Nephron (organoid): ENCODE measurements around the gene ITPR1.

ENCODE experiments used
- H3K27ac Mint-ChIP-seq, 3 experiments: 2 replicates each; pipeline ENCODE4 v1.8.0; 2020; ENCODE audit warnings: mixed read lengths in 3 of 3, mild to moderate bottlenecking in 2 of 3, moderate library complexity in 1 of 3
- H3K27me3 Mint-ChIP-seq: 2 replicates; pipeline ENCODE4 v1.8.0; 2021; ENCODE audit warnings: low read depth, mild to moderate bottlenecking, moderate library complexity, mixed read lengths
- H3K36me3 Mint-ChIP-seq: 2 replicates; pipeline ENCODE4 v1.8.0; 2020; ENCODE audit warnings: low read depth, mixed read lengths
- H3K4me1 Mint-ChIP-seq: 2 replicates; pipeline ENCODE4 v1.8.0; 2020; ENCODE audit warnings: mixed read lengths
- H3K4me3 Mint-ChIP-seq, 3 experiments: 2 replicates each; pipeline ENCODE4 v1.8.0; 2020; ENCODE audit warnings: mild to moderate bottlenecking in 3 of 3, mixed read lengths in 3 of 3, moderate library complexity in 2 of 3
- H3K9me3 Mint-ChIP-seq: 2 replicates; pipeline ENCODE4 v1.8.0; 2020; ENCODE audit warnings: mixed read lengths
- TF ChIP-seq, protein P1 (sequence below), 3 experiments: fragments of 200-600 bp; sonication (generic); IDR thresholded peaks; one replicate each; pipeline ENCODE4 v1.5.0; 2021; ENCODE audit warnings: antibody characterized with exemption in 3 of 3; ENCODE audit not compliant: unreplicated experiment in 3 of 3

Gene ITPR1

DNA sequence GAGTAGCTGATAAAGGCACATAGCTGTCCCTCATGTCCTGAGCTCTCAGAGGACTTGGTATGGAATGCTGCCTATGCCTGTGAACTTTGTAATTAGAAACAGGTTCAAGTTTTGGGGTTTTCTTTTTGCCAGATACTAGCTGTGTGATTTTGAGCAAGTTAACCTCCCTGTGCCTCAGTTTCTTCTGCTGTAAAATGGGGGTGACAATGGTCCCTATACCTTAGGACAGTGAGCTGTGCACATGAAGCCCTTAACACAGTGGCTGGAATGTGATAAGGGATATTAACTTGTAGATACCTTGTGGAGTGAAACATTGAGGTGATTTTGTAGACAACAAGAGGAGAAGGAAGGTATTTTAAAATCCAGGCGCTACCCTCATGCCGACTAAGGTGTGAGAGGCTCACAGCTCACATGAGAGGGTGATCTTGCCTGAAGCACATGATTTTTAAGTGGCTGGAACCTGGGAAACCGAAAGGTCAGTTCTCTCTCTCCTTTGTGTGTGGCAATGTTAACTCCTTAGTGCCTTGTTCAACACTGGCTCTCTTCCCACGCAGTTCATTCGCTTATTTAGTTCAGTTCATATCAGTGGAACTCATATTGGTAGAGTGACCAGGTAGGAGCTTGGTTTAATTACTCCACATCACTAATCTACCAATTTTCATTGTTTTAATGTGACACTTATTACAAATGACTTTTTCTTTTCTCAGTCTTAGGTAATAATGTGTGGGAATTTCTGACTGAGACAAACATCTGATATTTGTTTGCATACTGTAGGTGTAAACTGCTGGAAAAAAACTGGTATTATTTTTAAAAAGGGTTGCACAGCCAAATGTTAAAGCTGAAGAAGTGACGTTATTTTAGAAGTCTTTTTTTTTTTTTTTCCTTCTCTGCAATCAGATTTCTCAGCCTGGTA lies 236.2 kb downstream of the ITPR1 start:
- no peak overlapping the region for H3K4me3 Mint-ChIP-seq
- no peaks in the 10 kb centered on the region for H3K27me3 Mint-ChIP-seq
- peaks cover 46% of the 10 kb centered on the region for H3K4me1 Mint-ChIP-seq
- no peaks in the 10 kb centered on the region for H3K9me3 Mint-ChIP-seq
- TF ChIP-seq, protein P1, sequence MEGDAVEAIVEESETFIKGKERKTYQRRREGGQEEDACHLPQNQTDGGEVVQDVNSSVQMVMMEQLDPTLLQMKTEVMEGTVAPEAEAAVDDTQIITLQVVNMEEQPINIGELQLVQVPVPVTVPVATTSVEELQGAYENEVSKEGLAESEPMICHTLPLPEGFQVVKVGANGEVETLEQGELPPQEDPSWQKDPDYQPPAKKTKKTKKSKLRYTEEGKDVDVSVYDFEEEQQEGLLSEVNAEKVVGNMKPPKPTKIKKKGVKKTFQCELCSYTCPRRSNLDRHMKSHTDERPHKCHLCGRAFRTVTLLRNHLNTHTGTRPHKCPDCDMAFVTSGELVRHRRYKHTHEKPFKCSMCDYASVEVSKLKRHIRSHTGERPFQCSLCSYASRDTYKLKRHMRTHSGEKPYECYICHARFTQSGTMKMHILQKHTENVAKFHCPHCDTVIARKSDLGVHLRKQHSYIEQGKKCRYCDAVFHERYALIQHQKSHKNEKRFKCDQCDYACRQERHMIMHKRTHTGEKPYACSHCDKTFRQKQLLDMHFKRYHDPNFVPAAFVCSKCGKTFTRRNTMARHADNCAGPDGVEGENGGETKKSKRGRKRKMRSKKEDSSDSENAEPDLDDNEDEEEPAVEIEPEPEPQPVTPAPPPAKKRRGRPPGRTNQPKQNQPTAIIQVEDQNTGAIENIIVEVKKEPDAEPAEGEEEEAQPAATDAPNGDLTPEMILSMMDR (IDR thresholded peaks at IDR 0.05; ENCODE audit: unreplicated experiment in 3 of 3) = no peak
- H3K27ac Mint-ChIP-seq = peak overlapping the region in 2 of 3 experiments; percentile 33 to 73
- peaks cover 36% of the 10 kb centered on the region for H3K36me3 Mint-ChIP-seq

DNA sequence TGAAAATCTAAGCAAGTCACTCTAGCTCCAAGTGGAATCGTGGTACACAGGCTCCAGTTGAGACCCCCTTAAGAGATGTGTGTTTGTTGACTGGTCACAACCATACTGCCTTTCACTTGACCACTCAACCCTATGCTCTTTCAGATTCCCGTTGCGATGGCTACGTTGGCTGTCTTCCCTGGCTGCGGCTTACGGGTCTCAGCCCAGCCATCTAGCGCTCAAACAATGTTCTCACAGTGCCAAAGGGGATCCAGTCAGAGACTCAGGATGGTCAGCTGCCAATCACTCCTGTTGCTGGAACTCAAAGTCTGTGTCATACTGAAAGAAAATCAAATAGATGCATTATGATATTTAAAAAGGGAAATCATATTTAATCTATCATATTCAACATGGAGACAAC lies 237.6 kb downstream of the ITPR1 start:
- Mint-ChIP-seq H3K36me3 (peaks cover 35% of the 10 kb centered on the region), H3K4me1 (peaks cover 54% of the 10 kb centered on the region), H3K27me3 (no peaks in the 10 kb centered on the region), H3K4me3 (no peak overlapping the region), H3K9me3 (no peaks in the 10 kb centered on the region), H3K27ac (peak overlapping the region in 1 of 3 experiments; percentile 83)
- TF ChIP-seq, protein P1 (IDR thresholded peaks at IDR 0.05; ENCODE audit: unreplicated experiment in 3 of 3) = no peak

DNA sequence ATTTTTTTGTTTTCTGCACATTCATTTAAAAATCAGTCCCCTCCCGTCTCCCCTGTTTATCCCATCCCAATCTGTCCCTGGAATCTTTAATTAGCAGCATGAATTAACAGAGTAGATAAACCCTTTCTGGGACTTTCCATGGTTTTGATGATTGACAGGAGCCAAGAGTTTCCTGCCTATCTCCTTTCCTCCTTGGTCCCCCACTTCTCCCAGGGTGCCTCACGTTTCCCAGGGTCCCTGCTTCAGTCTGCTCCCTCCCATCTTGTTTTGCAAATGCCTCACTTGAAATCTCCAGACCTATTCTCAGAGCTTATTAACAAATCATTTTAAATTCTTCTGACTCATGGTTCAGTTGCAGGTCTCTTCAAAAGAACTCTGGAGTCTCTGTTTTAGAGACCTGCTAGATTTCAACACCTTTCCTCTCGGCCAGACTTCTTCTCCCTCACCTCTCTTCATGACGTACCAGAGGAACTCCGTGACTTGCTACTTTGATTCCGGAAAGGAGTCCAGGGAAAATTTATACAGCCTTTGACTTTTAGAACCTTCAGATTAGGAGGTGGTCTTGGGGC lies 238.5 kb downstream of the ITPR1 start:
- Mint-ChIP-seq H3K27me3 (no peaks in the 10 kb centered on the region), H3K4me3 (no peak overlapping the region)

DNA sequence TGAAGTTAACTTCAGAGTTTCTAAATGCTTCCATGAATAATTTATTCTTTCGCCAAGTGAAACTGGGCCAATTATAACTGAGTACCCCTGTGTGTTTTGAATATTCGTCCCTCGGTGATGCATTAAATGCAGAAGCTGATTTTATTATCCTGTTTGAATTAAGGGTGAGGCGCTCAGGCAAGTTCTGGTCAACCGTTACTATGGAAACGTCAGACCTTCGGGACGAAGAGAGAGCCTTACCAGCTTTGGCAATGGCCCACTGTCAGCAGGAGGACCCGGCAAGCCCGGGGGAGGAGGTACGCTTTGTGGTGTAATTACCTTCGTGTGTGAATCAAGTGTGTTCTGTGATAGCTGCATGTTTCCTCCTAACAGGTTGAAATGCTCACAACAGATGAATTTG lies 239.8 kb downstream of the ITPR1 start:
- H3K27ac Mint-ChIP-seq = peak overlapping the region in 2 of 3 experiments; percentile 59 to 83
- H3K9me3 Mint-ChIP-seq = no peaks in the 10 kb centered on the region
- peaks cover 47% of the 10 kb centered on the region for H3K36me3 Mint-ChIP-seq
- H3K27me3 Mint-ChIP-seq = no peaks in the 10 kb centered on the region
- TF ChIP-seq, protein P1 (IDR thresholded peaks at IDR 0.05; ENCODE audit: unreplicated experiment in 3 of 3) = no peak
- peaks cover 54% of the 10 kb centered on the region for H3K4me1 Mint-ChIP-seq
- peak overlapping the region in 1 of 3 experiments; percentile 18 for H3K4me3 Mint-ChIP-seq

More for the DNA sequence above, 238.5 kb downstream of the ITPR1 start:
- H3K27ac Mint-ChIP-seq = peak overlapping the region in 2 of 3 experiments; percentile 11 to 83
- TF ChIP-seq, protein P1 (IDR thresholded peaks at IDR 0.05; ENCODE audit: unreplicated experiment in 3 of 3) = no peak
- H3K4me1 Mint-ChIP-seq = peaks cover 54% of the 10 kb centered on the region
- H3K36me3 Mint-ChIP-seq = peaks cover 38% of the 10 kb centered on the region
- no peaks in the 10 kb centered on the region for H3K9me3 Mint-ChIP-seq

DNA sequence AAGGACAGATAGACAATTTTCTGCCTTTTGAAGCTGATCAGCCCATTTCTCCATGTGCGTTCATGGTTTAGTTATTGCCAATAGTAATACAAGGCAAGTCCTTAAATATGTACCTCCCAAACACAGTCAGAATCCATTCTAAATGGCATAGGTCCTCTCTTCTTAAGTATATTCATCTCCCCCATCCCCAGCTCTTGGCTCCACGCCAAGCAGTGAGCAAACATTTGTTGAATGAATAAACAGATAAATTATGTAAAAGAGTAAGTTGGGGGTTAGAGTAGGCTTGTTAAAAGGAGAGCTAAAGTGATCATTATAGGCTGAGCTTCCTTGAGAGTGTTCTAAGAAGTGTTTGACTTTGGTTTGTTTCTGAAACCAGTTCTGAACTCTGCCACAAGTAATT lies 241.3 kb downstream of the ITPR1 start:
- Mint-ChIP-seq H3K27me3 (no peaks in the 10 kb centered on the region), H3K9me3 (no peaks in the 10 kb centered on the region), H3K36me3 (peaks cover 56% of the 10 kb centered on the region), H3K27ac (peak overlapping the region in 1 of 3 experiments; percentile 62), H3K4me1 (peaks cover 48% of the 10 kb centered on the region), H3K4me3 (no peak overlapping the region)
- TF ChIP-seq, protein P1 (IDR thresholded peaks at IDR 0.05; ENCODE audit: unreplicated experiment in 3 of 3) = no peak
